Measurements from ENCODE around the gene HPCAL1. TPM values are rescaled to one million over a fixed set of nuclear protein-coding genes. Genes with fewer than 3 reads are reported as not detected.

Gene HPCAL1
- polyA plus RNA-seq, 3 donors, result 82.1 to 99.5 (median 98.0) TPM

DNA sequence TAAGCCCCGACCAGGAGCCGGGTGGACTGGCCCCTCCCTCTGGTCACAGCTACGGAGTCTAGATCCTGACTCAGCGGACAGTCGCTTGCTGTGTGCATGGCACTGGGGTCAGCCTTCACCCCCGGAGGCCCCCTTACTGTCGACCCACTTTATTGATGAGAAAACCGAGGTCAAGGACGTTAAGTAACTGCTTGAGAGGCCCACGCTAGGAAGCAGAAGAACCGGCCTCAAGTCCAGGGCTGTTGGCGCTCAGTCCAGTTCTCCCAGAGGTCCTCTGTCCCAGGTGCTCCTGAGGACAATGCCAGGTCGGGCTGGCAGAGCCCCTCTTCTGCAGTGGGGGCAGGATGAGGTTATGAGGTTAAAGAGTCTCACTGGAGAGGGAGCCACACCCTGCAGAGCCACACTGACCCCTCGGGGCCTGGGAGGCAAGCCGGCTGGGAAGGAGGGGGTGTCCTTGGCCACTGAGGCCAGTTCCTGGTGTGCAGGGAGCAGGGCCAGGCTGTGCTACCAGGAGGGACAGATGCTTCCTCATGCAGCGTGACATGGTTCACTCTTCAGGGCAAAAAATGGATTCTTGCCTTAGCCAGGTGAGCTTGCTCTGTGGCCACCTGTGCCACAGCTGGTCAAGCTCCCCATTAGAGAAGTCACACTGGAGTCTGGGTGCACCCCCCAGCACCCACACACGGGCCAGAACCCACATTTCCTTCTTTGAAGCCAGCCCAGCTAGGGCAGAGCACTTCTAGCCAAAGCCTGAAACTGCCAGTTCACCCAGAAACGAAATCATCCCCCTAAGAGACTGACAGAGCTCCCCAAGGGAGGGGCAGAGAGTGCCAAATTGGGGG lies 47.3 kb upstream of the HPCAL1 start:
- Histone ChIP-seq H2AFZ (ENCODE audit: insufficient read depth, low read depth, low read length, poor library complexity, severe bottlenecking) (no peak overlapping the region), H4K20me1 (ENCODE audit: insufficient read depth, low read length) (no peaks in the 10 kb centered on the region), H3K79me2 (ENCODE audit: insufficient read depth, low read length) (no peaks in the 10 kb centered on the region), H3K27ac (ENCODE audit: low read depth in 1 of 2, low read length in 2 of 2) (no peak overlapping the region), H3K9ac (ENCODE audit: insufficient read depth, low read length, poor library complexity, severe bottlenecking) (no peak overlapping the region), H3K36me3 (replicated peaks in 1 of 2; ENCODE audit: control insufficient read depth in 1 of 2, insufficient read depth in 2 of 2, low read length in 2 of 2) (no peaks in the 10 kb centered on the region), H3K4me3 (replicated peaks in 1 of 3; ENCODE audit: low read depth in 2 of 3, low read length in 3 of 3) (no peak overlapping the region), H3K9me3 (replicated peaks in 1 of 2; ENCODE audit: control insufficient read depth in 1 of 2, insufficient read depth in 1 of 2, low read length in 2 of 2) (peaks cover 2 to 5% of the 10 kb centered on the region in 2 donors), H3K4me1 (ENCODE audit: control insufficient read depth in 1 of 2, insufficient read depth in 2 of 2, low read length in 2 of 2) (peaks cover 13 to 24% of the 10 kb centered on the region in 2 donors), H3K4me2 (replicated peaks; ENCODE audit: extremely low read depth, low read length, poor library complexity, severe bottlenecking) (no peak overlapping the region), H3K27me3 (ENCODE audit: control insufficient read depth in 2 of 2, insufficient read depth in 2 of 2, low read length in 2 of 2) (peaks cover 0 to 6% of the 10 kb centered on the region in 2 donors)
- intact Hi-C loops (cut with micrococcal nuclease), result no loop called here
- DNase-seq, result no peak
- WGBS (ENCODE audit: insufficient coverage), result 91% methylated on average over 16 of the region's 18 CpGs
- no peak overlapping the region for H3K27ac Mint-ChIP-seq
- peaks cover 25 to 44% (median 31%) of the 10 kb centered on the region in 3 donors for H3K27me3 Mint-ChIP-seq (ENCODE audit: low read depth in 3 of 3)
- H3K4me3 Mint-ChIP-seq, result no peak overlapping the region
- peaks cover 0 to 3% of the 10 kb centered on the region in 2 donors for H3K36me3 Mint-ChIP-seq
- TF ChIP-seq, protein P1, sequence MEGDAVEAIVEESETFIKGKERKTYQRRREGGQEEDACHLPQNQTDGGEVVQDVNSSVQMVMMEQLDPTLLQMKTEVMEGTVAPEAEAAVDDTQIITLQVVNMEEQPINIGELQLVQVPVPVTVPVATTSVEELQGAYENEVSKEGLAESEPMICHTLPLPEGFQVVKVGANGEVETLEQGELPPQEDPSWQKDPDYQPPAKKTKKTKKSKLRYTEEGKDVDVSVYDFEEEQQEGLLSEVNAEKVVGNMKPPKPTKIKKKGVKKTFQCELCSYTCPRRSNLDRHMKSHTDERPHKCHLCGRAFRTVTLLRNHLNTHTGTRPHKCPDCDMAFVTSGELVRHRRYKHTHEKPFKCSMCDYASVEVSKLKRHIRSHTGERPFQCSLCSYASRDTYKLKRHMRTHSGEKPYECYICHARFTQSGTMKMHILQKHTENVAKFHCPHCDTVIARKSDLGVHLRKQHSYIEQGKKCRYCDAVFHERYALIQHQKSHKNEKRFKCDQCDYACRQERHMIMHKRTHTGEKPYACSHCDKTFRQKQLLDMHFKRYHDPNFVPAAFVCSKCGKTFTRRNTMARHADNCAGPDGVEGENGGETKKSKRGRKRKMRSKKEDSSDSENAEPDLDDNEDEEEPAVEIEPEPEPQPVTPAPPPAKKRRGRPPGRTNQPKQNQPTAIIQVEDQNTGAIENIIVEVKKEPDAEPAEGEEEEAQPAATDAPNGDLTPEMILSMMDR (IDR thresholded peaks at IDR 0.05), result no peak
- peaks cover 9% of the 10 kb centered on the region for H3K4me1 Mint-ChIP-seq
- H3K9me3 Mint-ChIP-seq, result peaks cover 3 to 11% (median 7%) of the 10 kb centered on the region in 7 donors

DNA sequence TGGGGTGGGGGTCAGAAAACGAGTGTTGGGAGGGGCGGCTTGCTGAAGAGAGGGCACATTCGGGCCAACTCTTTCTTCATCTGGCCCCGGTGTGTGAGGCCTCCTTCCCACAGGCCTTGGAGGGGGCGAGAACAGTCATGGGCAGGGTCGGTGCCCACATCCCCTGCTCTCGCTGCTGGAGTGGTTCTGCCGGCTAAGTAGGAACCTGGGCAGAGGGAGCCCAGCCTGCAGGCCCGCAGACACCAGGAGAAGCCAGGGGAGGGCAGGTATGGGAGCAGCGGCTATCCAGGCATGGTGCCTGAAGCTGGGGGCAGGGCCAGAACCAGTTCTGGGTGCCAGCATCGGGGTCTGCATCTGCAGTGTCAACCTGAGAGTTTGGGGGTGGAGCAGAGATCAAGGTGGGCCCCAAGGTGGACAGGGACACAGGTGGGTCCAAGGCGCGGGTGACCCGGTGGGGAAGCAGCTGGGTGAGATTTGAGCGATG lies 46.6 kb upstream of the HPCAL1 start:
- Histone ChIP-seq H3K27ac (ENCODE audit: low read depth in 1 of 2, low read length in 2 of 2) (no peak overlapping the region), H3K4me1 (ENCODE audit: control insufficient read depth in 1 of 2, insufficient read depth in 2 of 2, low read length in 2 of 2) (peaks cover 13 to 24% of the 10 kb centered on the region in 2 donors), H2AFZ (ENCODE audit: insufficient read depth, low read depth, low read length, poor library complexity, severe bottlenecking) (no peak overlapping the region), H3K79me2 (ENCODE audit: insufficient read depth, low read length) (no peaks in the 10 kb centered on the region), H3K36me3 (replicated peaks in 1 of 2; ENCODE audit: control insufficient read depth in 1 of 2, insufficient read depth in 2 of 2, low read length in 2 of 2) (no peaks in the 10 kb centered on the region), H4K20me1 (ENCODE audit: insufficient read depth, low read length) (no peaks in the 10 kb centered on the region), H3K4me2 (replicated peaks; ENCODE audit: extremely low read depth, low read length, poor library complexity, severe bottlenecking) (no peak overlapping the region), H3K9me3 (replicated peaks in 1 of 2; ENCODE audit: control insufficient read depth in 1 of 2, insufficient read depth in 1 of 2, low read length in 2 of 2) (peaks cover 0 to under 1% of the 10 kb centered on the region in 2 donors), H3K4me3 (replicated peaks in 1 of 3; ENCODE audit: low read depth in 2 of 3, low read length in 3 of 3) (no peak overlapping the region), H3K27me3 (ENCODE audit: control insufficient read depth in 2 of 2, insufficient read depth in 2 of 2, low read length in 2 of 2) (peaks cover 0 to 2% of the 10 kb centered on the region in 2 donors), H3K9ac (ENCODE audit: insufficient read depth, low read length, poor library complexity, severe bottlenecking) (no peak overlapping the region)
- Mint-ChIP-seq H3K27me3 (ENCODE audit: low read depth in 3 of 3) (peaks cover 22 to 40% (median 25%) of the 10 kb centered on the region in 3 donors), H3K4me1 (peaks cover 9% of the 10 kb centered on the region), H3K4me3 (no peak overlapping the region), H3K27ac (no peak overlapping the region), H3K9me3 (peaks cover under 1 to 4% (median 3%) of the 10 kb centered on the region in 7 donors), H3K36me3 (no peaks in the 10 kb centered on the region)
- intact Hi-C loops (cut with micrococcal nuclease), result no loop called here
- TF ChIP-seq, protein P1 (IDR thresholded peaks at IDR 0.05), result no peak
- WGBS (ENCODE audit: insufficient coverage), result 52% methylated on average over 13 of the region's 15 CpGs
- DNase-seq, result no peak
